Natural killer cell (primary cell): ENCODE results near the gene REC8. TPM values are rescaled to one million over a fixed set of nuclear protein-coding genes. Genes with fewer than 3 reads are reported as not detected.
A peak's percentile ranks its signal among the peaks of the same experiment; 100 is the strongest.
"Not testable (repeated sequence)": the region's sequence is repeated elsewhere in the genome, so short reads cannot be mapped to it uniquely, and the experiment has no call there.

Source experiments
- ATAC-seq, 3 donors: fragments of 150-1000 bp in 2 of 3; fragments of 200-7000 bp in 1 of 3; cut with Tn5 transposase; 1 replicate in 1 of 3; 2 replicates in 2 of 3; pipeline ENCODE4 v1.10.0; 2021; ENCODE audit warnings: mild to moderate bottlenecking in 2 of 3, moderate library complexity in 2 of 3
- DNase-seq, 2 donors: peaks; one replicate each; pipeline versions ENCODE4 v3.0.0 to v3.0.0-alpha.2; 2013 to 2021; ENCODE audit warnings: mixed read lengths in 1 of 2
- H3K27ac ChIP-seq: one replicate; pipeline ENCODE4 v1.5.1; 2013; ENCODE audit warnings: mild to moderate bottlenecking, low read length
- H3K27me3 ChIP-seq: one replicate; pipeline ENCODE4 v1.6.1; 2013; ENCODE audit warnings: low read length; ENCODE audit not compliant: control insufficient read depth, insufficient read depth
- H3K36me3 ChIP-seq: one replicate; pipeline ENCODE4 v1.6.1; 2013; ENCODE audit warnings: low read length; ENCODE audit not compliant: control insufficient read depth, insufficient read depth
- H3K4me1 ChIP-seq: one replicate; pipeline ENCODE4 v1.6.1; 2013; ENCODE audit warnings: low read length; ENCODE audit not compliant: control insufficient read depth, insufficient read depth
- H3K4me3 ChIP-seq: one replicate; pipeline ENCODE4 v1.5.1; 2013; ENCODE audit warnings: low read length
- H3K9me3 ChIP-seq: one replicate; pipeline ENCODE4 v1.6.1; 2013; ENCODE audit warnings: low read length; ENCODE audit not compliant: control insufficient read depth, insufficient read depth
- H3K27ac Mint-ChIP-seq, 2 donors: one replicate each; pipeline ENCODE4 v1.8.0; 2022; ENCODE audit warnings: mild to moderate bottlenecking in 2 of 2, mixed read lengths in 2 of 2, moderate library complexity in 1 of 2
- H3K27me3 Mint-ChIP-seq, 2 donors: one replicate each; pipeline ENCODE4 v1.8.0; 2022; ENCODE audit warnings: low read depth in 2 of 2, mixed read lengths in 2 of 2
- H3K36me3 Mint-ChIP-seq: one replicate; pipeline ENCODE4 v1.8.0; 2022; ENCODE audit warnings: mixed read lengths
- H3K4me1 Mint-ChIP-seq, 2 donors: one replicate each; pipeline ENCODE4 v1.8.0; 2022; ENCODE audit warnings: mixed read lengths in 2 of 2
- H3K4me3 Mint-ChIP-seq: one replicate; pipeline ENCODE4 v1.8.0; 2022; ENCODE audit warnings: mild to moderate bottlenecking, moderate library complexity, mixed read lengths
- H3K9me3 Mint-ChIP-seq, 2 donors: one replicate each; pipeline ENCODE4 v1.8.0; 2022; ENCODE audit warnings: mixed read lengths in 2 of 2
- CTCF ChIP-seq: fragments of 200-600 bp; IDR thresholded peaks from one replicate; pipeline ENCODE4 v1.8.0; 2022; ENCODE audit warnings: antibody characterized with exemption
- WGBS: methylation state at CpG from one replicate; pipeline ENCODE4 v1.1.7; 2013; ENCODE audit warnings: missing lambda C conversion rate; ENCODE audit not compliant: insufficient coverage; 5-methylcytosine and 5-hydroxymethylcytosine counted together
- intact Hi-C: fragments of 100-400 bp; cut with micrococcal nuclease; formaldehyde crosslinking; loops from one replicate; pipeline ENCODE4 v1.14.2; 2022
- total RNA-seq, 4 donors: library from RNA; stranded (reverse); fragments of 120-200 nt in 1 of 4; gene quantifications; one replicate each; pipeline versions ENCODE4 v1.2.3 to v1.2.4, GENCODE V29; 2013 to 2022

Gene REC8
- total RNA-seq, 3 donors from 2014 or later (not counting 1 experiment from before 2014, with no cell fraction given) = 77.7 to 138 (median 103) TPM

DNA sequence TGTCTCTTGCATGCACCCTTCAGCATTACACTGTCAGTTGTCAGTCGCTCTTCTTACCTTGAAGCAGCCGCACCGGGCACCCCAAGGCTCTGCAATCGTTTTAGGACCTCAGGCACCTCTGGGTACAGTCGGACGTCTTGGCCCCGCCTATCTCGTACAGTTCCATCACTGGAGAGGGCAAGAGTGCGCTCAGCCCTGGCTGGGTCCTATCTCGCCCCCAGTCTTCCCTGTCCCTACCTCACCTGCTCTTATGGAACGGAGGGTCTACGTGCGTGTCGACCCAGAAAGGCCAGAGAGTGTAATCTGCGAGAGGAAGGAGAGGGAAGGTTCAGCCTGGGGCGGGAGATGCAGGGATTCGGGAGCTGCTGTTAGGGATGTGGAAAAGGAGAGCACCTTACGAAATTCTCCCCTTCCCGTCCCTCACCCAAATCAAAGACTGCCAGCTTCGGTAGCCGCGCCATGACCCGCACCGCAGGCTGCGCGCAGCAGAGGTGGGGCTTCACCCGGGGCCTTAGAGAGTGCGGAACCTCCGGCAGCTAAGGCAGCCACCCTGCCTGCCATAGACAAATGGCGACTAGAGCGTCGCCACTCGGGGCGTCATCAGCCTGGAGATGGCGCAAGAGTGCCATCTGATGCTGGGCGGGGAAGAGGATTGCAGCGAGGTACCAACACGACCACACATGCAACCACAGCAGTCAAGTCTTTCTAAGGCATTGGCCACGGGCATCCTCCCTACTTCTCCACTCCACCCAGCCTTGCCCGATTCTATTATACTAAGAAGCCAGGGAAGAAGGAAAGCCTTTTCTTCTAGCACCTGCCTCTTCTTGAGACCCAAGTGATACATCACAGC, 43.8 kb downstream of the REC8 start, which contains the start of gene MDP1:
Gene MDP1 (minus strand): TSS at position 572 of the 850 bp plus-strand sequence. CDS start 111 bp downstream, at position 461.
- peak; percentile 61 for TF ChIP-seq CTCF
- Histone ChIP-seq H3K9me3 (no peaks in the 10 kb centered on the region), H3K36me3 (peaks cover 9% of the 10 kb centered on the region), H3K4me1 (peaks cover 30% of the 10 kb centered on the region), H3K4me3 (peak within 1 kb of the TSS; percentile 63), H3K27me3 (no peaks in the 10 kb centered on the region), H3K27ac (peak within 1 kb of the TSS; percentile 82)
- 0% methylated on average over 38 of the region's 40 CpGs for WGBS
- ATAC-seq (peak; percentile 74 to 86 (median 74)), DNase-seq (peak; percentile 81 to 96)
- H3K4me3 Mint-ChIP-seq = peak within 1 kb of the TSS; percentile 90
- H3K9me3 Mint-ChIP-seq = no peaks in the 10 kb centered on the region
- peak within 1 kb of the TSS; percentile 98 to 99 for H3K27ac Mint-ChIP-seq
- intact Hi-C loops = loop anchor here (1.0 to 5.0 kb wide), 6 partner anchors 17 to 215 kb away; partner anchors contain the start of genes GMPR2, LTB4R, LTB4R2 and NEDD8
- peaks cover 6% of the 10 kb centered on the region for H3K36me3 Mint-ChIP-seq
- H3K4me1 Mint-ChIP-seq = peaks cover 48 to 50% of the 10 kb centered on the region in 2 donors
- no peaks in the 10 kb centered on the region for H3K27me3 Mint-ChIP-seq

DNA sequence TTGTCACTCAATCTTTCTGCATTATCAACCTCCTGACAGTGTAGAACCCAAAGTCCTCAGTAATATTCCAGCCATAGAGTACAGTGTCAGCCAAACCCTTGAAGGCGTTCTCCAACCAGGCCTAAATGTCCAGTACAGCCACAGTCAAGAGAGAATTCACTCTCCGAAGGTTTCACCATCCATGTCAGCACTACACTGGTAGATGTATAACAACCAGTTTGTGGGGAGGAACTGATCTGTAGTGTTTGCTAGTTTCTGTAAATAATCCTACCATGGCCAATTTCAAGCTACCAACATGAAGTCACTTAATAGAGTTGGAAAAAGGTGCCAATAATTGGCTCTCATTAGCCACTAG, 44.4 kb downstream of the REC8 start:
- Histone ChIP-seq H3K36me3 (peaks cover 5% of the 10 kb centered on the region), H3K27me3 (no peaks in the 10 kb centered on the region), H3K4me3 (no peak overlapping the region), H3K4me1 (peaks cover 30% of the 10 kb centered on the region), H3K9me3 (no peaks in the 10 kb centered on the region), H3K27ac (peak overlapping the region; percentile 19)
- peak overlapping the region; percentile 90 for H3K4me3 Mint-ChIP-seq
- intact Hi-C loops = loop anchor here (1.0 to 5.0 kb wide), 6 partner anchors 16 to 214 kb away; partner anchors contain the start of genes GMPR2, LTB4R, LTB4R2 and NEDD8
- peaks cover 45 to 49% of the 10 kb centered on the region in 2 donors for H3K4me1 Mint-ChIP-seq
- H3K27me3 Mint-ChIP-seq = no peaks in the 10 kb centered on the region
- whole genome bisulfite sequencing = 88% methylated on average over 2 of the region's 2 CpGs
- H3K9me3 Mint-ChIP-seq = no peaks in the 10 kb centered on the region
- ATAC-seq (no peak), DNase-seq (no peak)
- peaks cover 6% of the 10 kb centered on the region for H3K36me3 Mint-ChIP-seq
- peak overlapping the region; percentile 98 to 99 for H3K27ac Mint-ChIP-seq
- no peak for TF ChIP-seq CTCF

- Mint-ChIP-seq H3K27ac (peak overlapping the region; percentile 98 to 99), H3K4me1 (peaks cover 39 to 44% of the 10 kb centered on the region in 2 donors)
- H3K36me3 Mint-ChIP-seq, H3K4me3 ChIP-seq, ATAC-seq, H3K9me3 ChIP-seq, H3K9me3 Mint-ChIP-seq, H3K4me3 Mint-ChIP-seq, DNase-seq, H3K27me3 ChIP-seq, H3K36me3 ChIP-seq, H3K27ac ChIP-seq, H3K27me3 Mint-ChIP-seq: not testable (repeated sequence)
- H3K4me1 ChIP-seq = peaks cover 30% of the 10 kb centered on the region
- WGBS = no CpG with 5 or more reads among the region's 1 CpG
- intact Hi-C loops = loop anchor here (1.0 to 5.0 kb wide), 6 partner anchors 15 to 214 kb away; partner anchors contain the start of genes GMPR2, LTB4R, LTB4R2 and NEDD8
Measured at GRCh38 chr14:24216876-24217275, 45.0 kb downstream of the REC8 start.

DNA sequence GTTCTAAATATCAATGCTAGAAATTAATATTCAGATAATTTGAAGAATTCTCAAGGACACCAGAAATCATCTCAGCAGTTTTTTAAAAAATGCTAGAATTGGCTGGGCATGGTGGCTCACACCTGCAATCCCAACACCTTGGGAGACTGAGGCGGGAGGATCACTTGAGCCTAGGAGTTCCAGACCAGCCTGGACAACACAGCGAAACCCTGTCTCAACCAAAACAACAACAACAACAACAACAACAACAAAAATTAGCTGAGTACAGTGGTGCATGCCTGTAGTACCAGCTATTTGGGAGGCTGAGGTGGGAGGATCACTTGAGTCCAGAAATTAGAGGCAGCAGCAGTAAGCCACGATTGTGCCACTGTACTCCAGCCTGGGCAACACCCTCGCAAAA, 47.2 kb downstream of the REC8 start:
- Histone ChIP-seq H3K27me3 (no peaks in the 10 kb centered on the region), H3K9me3 (no peaks in the 10 kb centered on the region), H3K4me3 (no peak overlapping the region), H3K27ac (no peak overlapping the region), H3K36me3 (peaks cover 4% of the 10 kb centered on the region), H3K4me1 (peaks cover 17% of the 10 kb centered on the region)
- 100% methylated on average over 1 of the region's 4 CpGs for WGBS
- Mint-ChIP-seq H3K36me3 (no peaks in the 10 kb centered on the region), H3K27ac (no peak overlapping the region), H3K4me3 (no peak overlapping the region), H3K4me1 (peaks cover 24 to 25% of the 10 kb centered on the region in 2 donors), H3K27me3 (no peaks in the 10 kb centered on the region), H3K9me3 (no peaks in the 10 kb centered on the region)
- intact Hi-C loops = loop anchor here (5.0 kb wide), 1 partner anchor 93 kb away; the partner anchor contains the start of genes LTB4R and LTB4R2
- no peak for DNase-seq
- TF ChIP-seq CTCF = no peak
- no peak for ATAC-seq
